Measurements from ENCODE around the gene LENG1.

Gene LENG1

DNA sequence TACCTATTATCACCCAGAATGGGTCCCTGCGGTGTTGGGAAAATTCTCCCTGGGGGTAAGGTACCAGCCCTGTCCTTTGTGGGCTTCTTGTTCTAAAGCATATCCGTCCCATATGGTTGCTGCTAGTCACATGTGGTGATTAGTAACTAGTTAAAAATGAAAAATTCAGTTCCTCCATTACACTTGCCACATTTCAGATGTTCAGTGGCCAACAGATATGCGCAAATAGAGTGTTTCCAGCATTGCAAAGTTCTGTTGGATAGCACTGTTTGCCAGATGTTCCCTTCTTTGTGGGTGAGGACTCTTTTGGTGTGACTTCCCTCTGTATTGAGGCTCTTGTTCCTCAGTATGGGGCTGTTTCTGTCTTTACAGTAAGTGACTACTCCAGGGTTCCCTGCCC is 18.2 kb downstream of the LENG1 start:
- DNase-seq (ENCODE audit: low read depth) = no peak

DNA sequence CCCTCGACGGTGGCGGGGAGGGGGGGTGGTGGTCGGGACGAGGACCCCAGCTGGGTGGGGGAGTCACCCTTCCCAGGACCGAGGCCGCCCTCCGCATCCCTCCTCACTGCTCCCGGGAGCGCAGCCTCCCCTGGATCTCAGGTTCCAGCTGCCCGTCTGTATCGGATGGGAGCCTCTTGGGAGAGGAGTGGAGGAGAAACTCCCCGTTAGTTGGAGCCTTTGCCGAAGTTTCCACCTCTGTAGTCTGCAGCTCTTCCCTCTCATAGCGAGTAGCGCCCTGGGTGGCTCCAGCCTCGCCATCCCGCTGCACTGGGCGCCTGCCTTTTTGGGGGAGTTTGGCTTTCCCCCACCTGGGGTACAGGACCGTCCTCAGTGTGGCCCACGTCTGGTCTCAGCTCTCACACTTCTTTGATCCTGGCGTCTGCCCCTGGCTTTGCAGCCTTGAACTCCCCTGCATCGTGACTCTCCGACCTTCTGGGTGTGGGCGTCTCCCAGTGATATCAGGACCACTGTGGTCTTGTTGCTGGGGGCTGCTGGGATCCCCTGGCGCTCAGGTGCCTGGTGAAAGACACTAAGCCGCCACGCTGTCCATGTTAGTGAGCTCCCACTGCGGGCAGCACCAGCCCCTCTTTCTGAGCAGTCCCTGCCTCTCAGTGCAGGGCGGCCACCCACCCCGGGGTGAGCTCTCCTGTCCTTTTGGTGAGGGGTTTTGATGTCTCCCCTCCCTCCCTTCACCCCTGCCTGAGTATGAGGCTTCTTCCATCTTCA is 20.8 kb downstream of the LENG1 start:
- peak; percentile 28 for DNase-seq (ENCODE audit: low read depth)

DNA sequence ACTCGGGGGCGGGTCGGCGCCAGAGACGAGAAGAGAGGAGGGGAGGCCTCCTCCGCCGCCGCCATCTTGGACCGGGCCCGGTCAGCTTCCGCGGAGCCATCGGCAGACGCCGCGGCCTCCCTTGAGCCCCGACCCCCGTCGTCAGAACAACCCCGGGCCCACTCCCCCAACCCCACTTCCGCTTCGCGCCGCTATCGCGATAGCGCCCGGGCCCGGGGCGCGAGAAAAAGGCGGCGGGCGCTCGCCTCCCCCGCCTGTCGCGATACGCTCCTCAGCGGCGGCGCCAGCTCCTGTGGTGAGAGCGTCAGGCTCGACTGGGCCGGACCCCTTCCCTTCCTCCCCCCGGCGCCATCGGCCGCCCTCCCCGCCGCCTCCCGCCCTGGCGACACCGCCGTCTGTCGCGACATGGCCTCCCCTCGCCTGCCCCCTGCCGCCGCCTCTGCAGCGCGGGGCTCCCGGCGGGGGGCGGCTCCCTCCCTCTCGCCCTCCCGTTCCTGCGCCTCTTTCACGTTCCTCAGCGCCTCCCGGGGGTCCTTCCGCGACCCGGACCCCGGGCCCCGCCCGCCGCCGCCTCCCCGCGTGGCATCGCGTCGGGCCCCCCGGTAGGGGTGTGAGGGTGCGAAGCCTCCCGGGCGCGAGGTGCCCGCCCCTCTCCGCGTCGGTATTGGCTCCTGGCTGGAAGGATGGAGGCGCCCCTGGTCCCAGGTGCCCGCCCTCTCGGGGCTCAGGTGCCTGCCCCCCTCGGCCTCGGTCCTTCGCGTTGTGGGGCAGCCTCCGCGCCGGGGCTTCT is 21.6 kb downstream of the LENG1 start, which contains the start of gene CNOT3:
Gene CNOT3, plus strand, starts transcription at position 64 of the 790 bp plus-strand sequence. CDS start 5,217 bp downstream, outside the sequence.
- DNase-seq (ENCODE audit: low read depth) = peak; percentile 41

DNA sequence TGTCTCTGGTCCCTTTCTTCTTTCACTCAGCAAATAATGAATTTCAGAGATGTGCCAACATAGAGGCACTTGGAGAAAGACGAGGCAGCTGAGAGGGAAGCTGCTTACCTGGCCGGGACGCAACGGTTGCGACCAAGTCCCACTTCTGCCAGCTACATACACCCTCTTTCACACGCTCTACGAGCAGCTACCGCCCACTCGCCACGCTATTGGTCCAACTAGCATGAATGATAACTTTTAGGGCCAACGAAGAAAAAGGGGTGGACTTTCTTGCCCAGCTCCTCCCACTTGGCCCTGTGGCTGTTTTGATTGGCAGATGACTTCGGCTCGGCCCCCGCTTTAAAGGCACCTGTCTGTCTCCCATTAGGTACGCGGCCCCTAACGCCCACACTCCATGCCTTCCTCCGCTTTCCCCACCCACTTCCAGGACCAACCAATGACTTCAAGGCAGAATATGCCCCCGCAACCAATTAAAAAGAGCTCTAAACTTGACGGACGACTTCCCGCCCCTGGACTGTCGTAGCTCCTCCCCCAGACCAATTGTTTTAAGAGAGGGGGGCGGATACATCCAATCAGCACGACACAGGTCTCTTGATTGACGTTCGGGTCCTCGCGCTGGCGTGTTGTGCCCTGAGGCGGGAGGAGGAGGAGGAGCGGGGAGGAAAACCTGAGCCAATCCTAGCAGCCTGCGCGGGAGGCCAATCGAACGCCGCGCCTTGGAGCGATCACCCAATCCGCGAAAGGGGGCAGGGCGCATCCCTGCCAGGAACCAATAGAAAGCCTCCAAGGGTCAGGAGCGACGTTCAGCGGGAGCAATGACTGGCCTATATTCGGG is 22.4 kb downstream of the LENG1 start:
- DNase-seq (ENCODE audit: low read depth) = peak; percentile 100

DNA sequence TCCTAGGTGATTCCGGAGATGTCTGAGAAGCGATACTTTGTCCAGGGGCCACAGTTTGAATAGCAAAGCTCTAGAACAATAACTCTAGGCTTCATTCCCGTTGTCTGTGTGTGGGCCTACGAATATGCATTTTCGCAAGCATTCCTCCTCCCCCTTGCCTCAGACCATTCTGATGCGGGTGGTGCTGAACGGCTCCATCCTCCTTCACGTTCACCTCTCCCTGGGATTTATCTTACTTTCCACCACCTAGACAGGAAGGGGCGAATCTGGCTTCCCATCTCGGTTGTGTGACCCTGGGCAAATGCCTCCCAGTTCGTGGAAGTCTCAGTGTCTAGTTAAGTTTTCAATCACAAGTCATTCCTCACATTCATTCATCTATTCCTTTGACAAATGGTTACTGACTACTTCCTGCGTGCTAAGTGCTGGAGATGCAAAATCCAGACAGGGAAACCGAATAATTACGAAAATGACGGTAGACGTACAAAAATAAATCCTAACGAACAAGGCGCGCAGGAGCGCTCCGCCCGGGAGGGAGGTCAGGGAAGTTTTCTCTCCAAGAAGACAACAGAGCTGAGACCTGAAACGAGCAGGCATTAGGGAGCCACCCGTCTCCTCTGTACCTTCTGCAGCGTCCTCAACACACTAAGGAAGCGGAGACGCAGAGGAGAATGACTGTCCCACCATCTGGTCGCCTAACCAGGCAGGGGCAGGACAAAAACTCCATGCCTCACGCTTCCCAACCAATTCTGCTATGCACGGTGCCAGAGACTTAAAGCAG is 23.2 kb downstream of the LENG1 start:
- peak; percentile 46 for DNase-seq (ENCODE audit: low read depth)

DNA sequence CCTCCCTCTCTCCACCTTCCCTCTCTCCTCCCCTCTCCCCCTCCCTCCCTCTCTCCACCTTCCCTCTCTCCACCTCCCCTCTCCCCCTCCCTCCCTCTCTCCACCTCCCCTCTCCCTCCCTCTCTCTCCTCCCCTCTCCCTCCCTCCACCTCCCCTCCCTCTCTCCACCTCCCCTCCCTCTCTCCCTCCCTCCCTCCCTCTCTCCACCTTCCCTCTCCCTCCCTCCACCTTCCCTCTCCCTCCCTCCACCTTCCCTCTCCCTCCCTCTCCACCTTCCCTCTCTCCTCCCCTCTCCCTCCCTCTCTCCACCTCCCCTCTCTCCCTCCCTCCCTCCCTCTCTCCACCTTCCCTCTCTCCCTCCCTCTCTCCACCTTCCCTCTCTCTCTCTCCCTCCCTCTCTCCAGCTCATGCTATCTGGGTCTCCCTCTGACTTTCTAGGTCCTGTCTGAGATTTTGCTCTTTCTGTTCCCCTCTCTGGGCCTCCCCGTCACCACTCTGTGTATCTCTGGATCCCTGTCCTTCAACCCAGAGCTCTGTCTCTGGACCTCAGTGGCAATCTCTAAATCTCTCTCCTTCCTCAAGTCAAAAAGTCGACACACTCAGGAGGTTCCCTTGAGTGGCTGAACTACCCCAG is 25.4 kb downstream of the LENG1 start:
- no peak for DNase-seq (ENCODE audit: low read depth)

DNA sequence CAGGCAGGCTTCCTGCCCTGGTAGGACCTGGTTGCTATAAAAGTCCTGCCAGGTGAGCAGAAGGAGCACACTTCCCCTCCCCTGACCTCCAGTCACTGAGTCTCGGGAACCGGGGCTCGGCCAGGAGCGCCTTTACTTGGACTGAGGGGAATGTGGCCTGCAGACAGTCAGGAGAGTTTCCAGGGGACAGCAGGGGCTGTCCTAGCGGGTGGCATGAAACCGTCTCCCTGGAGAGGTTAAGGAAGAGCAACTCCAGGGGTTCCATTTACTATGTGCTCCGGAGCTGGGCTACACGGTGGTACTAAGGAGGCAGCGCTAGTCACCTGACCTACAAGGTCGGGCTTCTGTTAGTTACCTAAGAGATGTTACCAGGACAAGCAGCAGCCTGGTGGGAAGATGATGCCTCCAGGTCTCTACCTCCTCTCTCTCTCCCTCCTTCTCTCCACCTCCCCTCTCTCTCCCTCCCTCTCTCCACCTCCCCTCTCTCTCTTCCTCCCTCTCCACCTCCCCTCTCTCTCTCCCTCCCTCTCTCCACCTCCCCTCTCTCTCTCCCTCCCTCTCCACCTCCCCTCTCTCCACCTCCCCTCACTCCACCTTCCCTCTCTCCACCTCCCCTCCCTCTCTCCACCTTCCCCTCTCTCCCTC is 26.1 kb downstream of the LENG1 start:
- peak; percentile 10 for DNase-seq (ENCODE audit: low read depth)

DNA sequence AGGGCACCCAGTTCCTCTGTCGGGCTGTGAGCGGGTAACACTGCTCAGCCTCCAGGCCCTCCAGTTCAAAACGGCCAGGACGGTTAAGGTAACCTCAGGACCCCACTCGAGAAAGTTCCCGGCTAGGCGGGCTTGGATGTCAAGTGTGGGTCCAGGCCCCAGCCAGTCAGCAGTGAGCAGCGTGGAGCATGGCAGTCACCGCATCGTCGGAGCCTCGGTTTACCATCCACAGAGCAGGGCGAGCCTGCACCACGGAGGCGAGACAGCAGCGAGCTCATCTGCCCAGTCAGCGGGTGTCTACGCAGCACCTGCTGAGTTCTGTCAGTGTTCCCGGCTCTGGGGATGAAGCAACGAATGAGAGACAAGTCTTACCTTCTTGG is 29.9 kb downstream of the LENG1 start:
- DNase-seq (ENCODE audit: low read depth) = no peak

DNA sequence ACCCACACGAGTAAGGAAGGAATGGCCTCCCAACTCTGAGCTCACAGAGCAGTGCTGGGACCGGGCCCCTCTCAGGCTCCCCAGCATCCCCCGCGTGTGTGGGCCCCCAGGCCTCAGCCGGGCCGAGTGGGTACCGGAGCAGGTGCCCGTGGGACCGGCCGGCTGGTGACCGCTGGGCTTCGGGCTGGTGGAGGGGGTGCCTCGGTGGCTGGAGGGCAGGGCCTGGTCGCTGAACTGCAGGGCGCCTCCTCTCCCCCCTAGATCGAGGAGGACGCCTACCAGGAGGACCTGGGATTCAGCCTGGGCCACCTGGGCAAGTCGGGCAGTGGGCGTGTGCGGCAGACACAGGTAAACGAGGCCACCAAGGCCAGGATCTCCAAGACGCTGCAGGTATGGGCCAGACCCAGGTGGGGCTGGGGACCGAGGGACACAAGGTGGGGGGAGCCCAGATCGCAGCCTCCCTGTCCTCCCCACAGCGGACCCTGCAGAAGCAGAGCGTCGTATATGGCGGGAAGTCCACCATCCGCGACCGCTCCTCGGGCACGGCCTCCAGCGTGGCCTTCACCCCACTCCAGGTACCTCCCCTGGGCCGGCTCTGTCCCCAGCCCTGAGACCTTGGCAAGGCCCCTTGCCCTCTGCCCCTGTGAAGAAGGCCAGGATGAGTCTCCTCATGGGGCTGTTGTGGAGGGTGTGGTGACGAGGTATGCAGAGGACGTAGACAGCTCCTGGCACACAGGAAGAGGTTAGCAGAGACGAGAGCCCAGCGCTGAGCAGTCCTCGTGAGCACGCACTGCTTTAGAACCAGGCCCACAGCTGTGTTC is 30.5 kb downstream of the LENG1 start:
- DNase-seq (ENCODE audit: low read depth) = no peak

DNA sequence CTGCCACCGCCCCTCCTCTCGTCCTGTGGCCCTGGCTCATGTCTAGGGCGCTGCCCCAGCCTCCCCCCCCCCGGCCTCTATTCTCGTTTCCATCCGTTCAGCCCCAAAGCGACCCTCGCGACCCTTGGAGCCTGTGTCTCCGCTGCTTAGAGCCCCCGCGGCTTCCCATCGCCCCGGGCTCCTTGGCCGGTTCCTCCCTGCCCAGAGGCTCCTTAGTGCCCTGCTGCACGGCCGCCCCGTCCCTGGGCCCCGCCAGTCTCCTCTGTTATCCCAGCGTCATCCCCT is 31.1 kb downstream of the LENG1 start:
- DNase-seq (ENCODE audit: low read depth) = no peak

DNA sequence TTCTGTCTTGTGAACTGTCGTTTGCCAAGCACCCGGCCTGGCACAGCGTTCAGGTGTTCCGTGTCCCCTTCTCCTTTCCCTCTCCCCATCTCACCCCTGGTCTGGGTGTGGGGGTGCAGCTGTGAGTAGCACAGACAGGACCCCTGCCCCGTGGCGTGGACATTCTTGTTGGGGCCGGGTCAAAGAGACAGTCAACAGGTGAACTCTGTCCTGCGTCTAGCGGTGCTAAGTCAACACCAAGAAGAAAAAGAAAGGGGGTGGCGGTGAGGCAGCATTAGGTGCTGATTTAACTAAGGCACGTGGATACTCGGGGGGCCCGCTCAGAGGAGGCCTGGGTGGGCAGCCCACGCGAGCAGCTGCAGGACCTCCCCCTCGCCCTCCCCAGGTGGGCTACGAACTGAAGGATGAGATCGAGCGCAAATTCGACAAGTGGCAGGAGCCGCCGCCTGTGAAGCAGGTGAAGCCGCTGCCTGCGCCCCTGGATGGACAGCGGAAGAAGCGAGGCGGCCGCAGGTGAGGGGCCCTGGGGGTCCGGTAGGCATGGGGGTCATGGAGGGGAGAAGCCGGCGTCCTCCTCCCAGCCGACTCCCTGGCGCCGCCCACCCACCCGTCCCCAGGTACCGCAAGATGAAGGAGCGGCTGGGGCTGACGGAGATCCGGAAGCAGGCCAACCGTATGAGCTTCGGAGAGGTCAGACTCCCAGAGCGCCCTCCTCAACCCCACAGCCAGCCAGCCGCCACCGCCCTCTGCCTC is 31.7 kb downstream of the LENG1 start:
- no peak for DNase-seq (ENCODE audit: low read depth)

DNA sequence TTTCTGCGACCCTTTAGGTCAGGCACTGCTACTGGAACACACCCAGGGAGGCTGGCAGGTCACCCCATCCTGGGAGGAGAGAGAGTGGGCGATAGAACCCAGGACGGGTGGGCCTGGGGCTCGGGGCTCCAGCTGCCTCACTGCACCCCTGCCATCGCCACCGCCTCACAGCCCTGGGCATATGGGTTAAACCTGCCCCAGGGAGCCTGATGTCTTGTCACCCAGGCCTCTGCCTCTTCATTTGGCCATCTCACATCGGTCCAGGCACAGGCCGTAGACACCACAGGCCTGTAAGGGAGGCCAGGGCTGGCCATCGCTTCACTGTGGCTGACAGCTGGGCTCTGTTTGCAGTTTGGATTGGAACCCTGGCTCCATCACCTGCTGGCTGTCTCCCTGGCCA is 33.8 kb downstream of the LENG1 start:
- DNase-seq (ENCODE audit: low read depth) = no peak

DNA sequence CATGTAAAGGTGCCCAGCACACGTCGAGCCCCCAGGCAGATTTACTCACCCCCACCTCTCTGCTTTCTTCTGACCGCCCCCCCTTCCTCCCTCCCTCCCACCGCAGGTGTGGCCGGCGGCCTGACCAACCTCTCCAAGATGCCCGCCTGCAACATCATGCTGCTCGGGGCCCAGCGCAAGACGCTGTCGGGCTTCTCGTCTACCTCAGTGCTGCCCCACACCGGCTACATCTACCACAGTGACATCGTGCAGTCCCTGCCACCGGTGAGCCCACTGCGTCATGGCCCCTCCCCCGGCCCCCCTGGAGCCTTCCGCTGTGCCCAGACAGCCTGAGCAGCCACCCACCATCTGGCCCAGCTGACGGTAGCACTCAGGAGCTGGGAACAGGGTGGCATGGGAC is 35.1 kb downstream of the LENG1 start:
- no peak for DNase-seq (ENCODE audit: low read depth)

DNA sequence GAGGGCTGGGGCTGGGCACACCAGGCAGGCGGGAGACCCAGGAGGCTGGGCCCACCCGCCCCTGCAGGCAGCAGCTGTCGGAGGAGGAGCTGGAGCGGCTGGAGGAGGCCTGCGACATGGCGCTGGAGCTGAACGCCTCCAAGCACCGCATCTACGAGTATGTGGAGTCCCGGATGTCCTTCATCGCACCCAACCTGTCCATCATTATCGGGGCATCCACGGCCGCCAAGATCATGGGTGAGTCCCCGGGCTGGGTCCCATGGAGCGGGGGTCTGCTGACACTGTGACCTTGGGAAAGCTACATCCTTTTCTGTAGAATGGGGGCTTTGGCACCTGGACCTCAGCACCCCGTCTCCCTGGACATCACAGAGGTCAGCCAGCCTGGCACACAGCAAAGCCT is 35.8 kb downstream of the LENG1 start:
- no peak for DNase-seq (ENCODE audit: low read depth)

DNA sequence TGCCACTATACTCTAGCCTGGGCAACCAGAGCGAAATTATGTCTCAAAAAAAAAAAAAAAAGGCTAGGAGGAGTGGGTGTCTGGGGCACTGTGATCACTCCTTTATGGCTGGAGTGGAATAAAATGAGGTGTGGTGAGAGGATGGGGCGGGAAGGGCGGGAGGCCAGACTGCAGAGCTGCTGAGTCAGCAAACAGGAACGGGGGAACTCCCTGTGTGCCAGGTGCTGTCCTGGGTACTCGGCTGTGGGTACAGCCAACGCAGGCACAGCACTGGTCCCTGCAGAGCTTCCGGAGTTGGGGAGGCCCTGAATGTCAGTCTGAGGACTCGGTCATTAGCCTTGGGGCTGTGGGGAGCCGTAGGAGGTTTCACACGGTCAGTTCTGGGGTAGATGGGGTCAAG is 38.3 kb downstream of the LENG1 start:
- no peak for DNase-seq (ENCODE audit: low read depth)

DNA sequence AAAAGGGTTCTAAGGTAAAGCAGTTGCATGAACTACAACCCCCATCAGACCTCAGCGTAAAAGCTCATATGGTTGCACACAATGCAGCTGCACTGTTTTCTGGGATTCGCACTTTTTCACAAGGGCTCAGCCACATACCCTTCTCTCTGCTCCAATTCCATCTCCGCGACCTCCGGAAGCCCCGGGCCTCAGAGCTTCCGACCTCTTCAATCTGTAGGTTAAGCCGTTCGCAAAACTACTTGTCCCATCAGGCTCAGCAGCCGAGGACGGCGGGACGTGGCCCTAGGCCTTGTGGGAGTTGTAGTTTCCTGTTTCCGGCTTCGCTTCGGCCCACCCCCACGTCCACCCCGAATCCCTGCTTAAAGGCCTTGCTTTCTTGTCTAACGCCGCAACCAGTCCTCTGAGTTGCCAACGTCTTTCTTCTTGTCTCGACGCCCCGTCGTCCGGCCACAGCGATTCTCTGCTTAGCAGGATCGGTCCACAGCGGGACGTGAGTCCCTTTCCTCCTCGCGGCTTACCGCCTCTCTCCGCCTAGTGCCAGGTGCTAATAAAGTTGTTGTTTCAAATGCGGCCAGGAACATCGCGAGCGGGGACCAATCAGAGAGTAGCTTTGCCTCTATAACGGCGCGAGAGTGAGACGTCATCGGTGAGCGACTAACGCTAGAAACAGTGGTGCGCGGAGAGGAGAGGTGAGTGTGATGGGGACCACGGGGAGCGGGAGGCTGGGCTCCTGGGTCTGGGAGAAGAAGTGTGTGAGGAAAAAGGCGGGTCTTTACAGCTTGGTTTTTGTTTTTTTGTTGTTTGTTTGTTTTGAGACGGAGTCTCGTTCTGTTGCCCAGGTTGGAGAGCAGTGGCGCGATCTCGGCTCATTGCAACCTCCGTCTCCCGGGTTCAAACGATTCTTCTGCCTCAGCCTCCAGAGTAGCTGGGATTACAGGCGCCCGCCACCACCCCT is 44.1 kb downstream of the LENG1 start, which contains the start of the genes PRPF31 and TFPT:
Gene PRPF31, plus strand, starts transcription at position 646 of the 955 bp plus-strand sequence. CDS start 2,525 bp downstream, outside the sequence.
Gene TFPT, minus strand, starts transcription at position 549 of the 955 bp plus-strand sequence. Its CDS starts 388 bp downstream, at position 161.
- peak; percentile 99 for DNase-seq (ENCODE audit: low read depth)

DNA sequence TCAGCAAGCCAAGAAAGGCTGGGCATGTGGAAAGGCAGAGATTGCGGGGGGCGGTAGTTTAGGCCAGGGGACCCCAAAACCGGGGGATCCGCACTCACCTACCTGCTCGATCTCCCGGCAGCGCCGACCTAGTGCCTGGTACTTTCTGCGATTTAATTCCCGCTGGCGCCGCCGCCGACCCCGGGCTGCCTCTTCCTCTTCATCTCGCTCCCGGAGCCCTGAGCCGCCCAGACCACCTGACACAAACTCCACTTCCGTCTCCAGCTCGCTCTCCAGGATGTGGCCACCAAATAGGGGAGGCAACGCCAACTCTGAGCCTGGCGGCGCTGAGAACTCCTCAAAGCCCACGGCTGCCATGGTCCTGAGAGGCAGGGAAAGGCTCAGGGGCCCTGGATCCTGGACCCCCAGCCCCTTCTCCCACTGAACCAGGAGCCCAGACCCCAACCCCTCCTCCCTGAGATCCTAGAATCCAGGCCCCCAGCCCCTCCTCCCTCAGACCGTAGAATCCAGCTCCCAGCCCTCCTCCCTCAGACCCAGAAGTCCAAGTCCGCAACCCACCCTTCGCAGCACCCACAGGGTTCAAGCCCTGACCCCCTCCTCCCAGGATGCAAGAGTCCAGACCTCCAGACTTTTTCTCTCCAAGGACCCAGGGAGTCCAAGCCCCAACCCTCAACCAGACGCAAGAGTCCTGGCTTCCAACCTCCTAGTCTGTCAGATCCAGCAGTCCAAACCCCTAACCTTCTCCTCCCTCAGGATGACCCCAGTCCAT is 45.0 kb downstream of the LENG1 start:
- DNase-seq (ENCODE audit: low read depth) = peak; percentile 66

Data from ELR (cell line).